GM23338 (cell line): ENCODE measurements around the gene SEL1L2. TPM values are rescaled to one million over a fixed set of nuclear protein-coding genes. Genes with fewer than 3 reads are reported as not detected.

ENCODE experiments used
- ATAC-seq: fragments of 200-7000 bp; cut with Tn5 transposase; 3 replicates; pipeline ENCODE4 v1.9.1; 2020
- DNase-seq: peaks from one replicate; pipeline ENCODE4 v3.0.0-alpha.2; 2015; ENCODE audit warnings: low spot score
- H2AFZ ChIP-seq: fragments of 200-600 bp; sonication (generic); 2 replicates; pipeline ENCODE4 v1.8.0; 2016; ENCODE audit warnings: antibody characterized with exemption, mild to moderate bottlenecking, moderate library complexity
- H3F3A ChIP-seq: fragments of 200-600 bp; sonication (generic); replicated peaks from 2 replicates; pipeline ENCODE4 v1.8.0; 2017; ENCODE audit warnings: antibody characterized with exemption, mixed run types, low read depth
- H3K27ac ChIP-seq: fragments of 200-600 bp; sonication (generic); 2 replicates; pipeline ENCODE4 v1.6.1; 2016; ENCODE audit warnings: low read depth
- H3K27me3 ChIP-seq: fragments of 200-600 bp; sonication (generic); 2 replicates; pipeline ENCODE4 v1.8.0; 2016; ENCODE audit warnings: mild to moderate bottlenecking, mixed run types, moderate library complexity; ENCODE audit not compliant: insufficient read depth
- H3K36me3 ChIP-seq: fragments of 200-600 bp; sonication (generic); 2 replicates; pipeline ENCODE4 v1.8.0; 2016; ENCODE audit warnings: mild to moderate bottlenecking; ENCODE audit not compliant: insufficient read depth
- H3K4me1 ChIP-seq: fragments of 200-600 bp; sonication (generic); 2 replicates; pipeline ENCODE4 v1.8.0; 2016; ENCODE audit warnings: mild to moderate bottlenecking, moderate library complexity; ENCODE audit not compliant: insufficient read depth
- H3K4me2 ChIP-seq: fragments of 200-600 bp; sonication (generic); 2 replicates; pipeline ENCODE4 v1.7.1; 2017; ENCODE audit warnings: mixed run types
- H3K4me3 ChIP-seq: fragments of 200-600 bp; sonication (generic); 2 replicates; pipeline ENCODE4 v1.6.1; 2016; ENCODE audit warnings: mixed run types
- H3K79me2 ChIP-seq: fragments of 200-600 bp; sonication (generic); replicated peaks from 2 replicates; pipeline ENCODE4 v1.8.0; 2017; ENCODE audit warnings: mild to moderate bottlenecking; ENCODE audit not compliant: insufficient read depth
- H3K9me2 ChIP-seq: fragments of 200-600 bp; sonication (generic); 2 replicates; pipeline ENCODE4 v1.8.0; 2017; ENCODE audit not compliant: insufficient read depth
- H4K20me1 ChIP-seq: fragments of 200-600 bp; sonication (generic); replicated peaks from 2 replicates; pipeline ENCODE4 v1.8.0; 2017; ENCODE audit warnings: mild to moderate bottlenecking; ENCODE audit not compliant: insufficient read depth
- H3K27ac Mint-ChIP-seq: 2 replicates; pipeline ENCODE4 v1.8.0; 2020; ENCODE audit warnings: inconsistent platforms, mild to moderate bottlenecking, moderate library complexity, mixed read lengths
- H3K27me3 Mint-ChIP-seq: 3 replicates; pipeline ENCODE4 v1.8.0; 2022; ENCODE audit warnings: low read depth, mild to moderate bottlenecking, moderate library complexity, mixed read lengths, inconsistent platforms; ENCODE audit not compliant: insufficient read depth, poor library complexity
- H3K36me3 Mint-ChIP-seq: 3 replicates; pipeline ENCODE4 v1.8.0; 2021; ENCODE audit warnings: low read depth, mild to moderate bottlenecking, inconsistent platforms, moderate library complexity, mixed read lengths
- H3K4me1 Mint-ChIP-seq: 3 replicates; pipeline ENCODE4 v1.8.0; 2020; ENCODE audit warnings: mild to moderate bottlenecking, inconsistent platforms, mixed read lengths
- H3K4me3 Mint-ChIP-seq: 3 replicates; pipeline ENCODE4 v1.8.0; 2021; ENCODE audit warnings: moderate library complexity, mild to moderate bottlenecking, inconsistent platforms, mixed read lengths
- H3K9me3 Mint-ChIP-seq: 3 replicates; pipeline ENCODE4 v1.8.0; 2020; ENCODE audit warnings: moderate library complexity, mild to moderate bottlenecking, inconsistent platforms, mixed read lengths
- CTCF ChIP-seq, 2 experiments: fragments of 200-600 bp in 1 of 2; sonication (generic) in 1 of 2; conservative IDR thresholded peaks; 2 replicates each; pipeline versions ENCODE4 v1.5.1 to v1.6.1; 2016 to 2017; ENCODE audit warnings: antibody characterized with exemption in 2 of 2, low read depth in 2 of 2, mild to moderate bottlenecking in 2 of 2, moderate library complexity in 1 of 2
- EZH2phosphoT487 ChIP-seq: fragments of 200-600 bp; sonication (generic); IDR thresholded peaks from one replicate; pipeline ENCODE4 v1.8.1; 2018; ENCODE audit warnings: antibody characterized with exemption; ENCODE audit not compliant: unreplicated experiment
- JUNB ChIP-seq: IDR thresholded peaks from one replicate; pipeline ENCODE4 v1.6.1; 2016; ENCODE audit warnings: antibody characterized with exemption; ENCODE audit not compliant: unreplicated experiment
- POLR2AphosphoS5 ChIP-seq: IDR thresholded peaks from 2 replicates; pipeline ENCODE4 v1.6.1; 2016; ENCODE audit warnings: antibody characterized with exemption, low read depth
- ZNF114 ChIP-seq: fragments of 250-450 bp; sonication (Bioruptor Pico); IDR thresholded peaks from 2 replicates; pipeline ENCODE4 v1.5.0; 2020; ENCODE audit warnings: mild to moderate bottlenecking, moderate library complexity
- ZNF331 ChIP-seq: fragments of 250-450 bp; sonication (Bioruptor Pico); IDR thresholded peaks from 2 replicates; pipeline ENCODE4 v1.5.0; 2020; ENCODE audit warnings: low read depth, mild to moderate bottlenecking, moderate library complexity
- polyA plus RNA-seq: library from polyadenylated mRNA; unstranded; fragments of >200 nt; fragmentation: Nextera tagmentation; extraction: Ambion mirVana; gene quantifications from 2 replicates; pipeline ENCODE4 v1.2.1, GENCODE V29; 2016
- total RNA-seq: library from RNA; depleted of rRNA; stranded (reverse); fragments of >200 nt; shearing (Covaris generic); gene quantifications from 2 replicates; pipeline ENCODE4 v1.2.3, GENCODE V29; 2014
- TF ChIP-seq, protein P1 (sequence below): IDR thresholded peaks from one replicate; pipeline ENCODE4 v1.6.1; 2018; ENCODE audit warnings: antibody characterized with exemption; ENCODE audit not compliant: unreplicated experiment

SEL1L2 gene
- total and polyA plus RNA-seq, 2 experiments from 2014 or later: not detected

DNA sequence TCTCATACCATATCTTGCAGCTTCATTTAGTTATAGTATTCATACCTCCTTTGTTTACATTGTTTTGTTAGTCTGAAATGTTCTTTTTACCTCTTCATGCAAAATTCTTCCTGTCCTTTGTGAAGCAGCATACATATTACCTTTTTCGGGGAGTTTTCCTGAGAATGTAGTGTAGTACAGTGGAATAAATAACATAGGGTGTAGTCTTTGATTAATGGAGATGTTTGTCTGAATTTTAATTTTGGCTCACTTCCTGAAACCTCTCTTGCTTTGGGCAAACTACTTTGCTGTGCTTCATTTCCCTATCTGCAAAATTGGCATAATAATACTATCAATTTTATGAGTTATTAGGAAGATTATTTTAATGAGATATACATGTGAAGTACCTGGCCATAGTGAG lies 10.5 kb upstream of the SEL1L2 start:
- Mint-ChIP-seq H3K27ac (peak overlapping the region; percentile 58; the same call in 1 of the 2 replicates), H3K9me3 (no peaks in the 10 kb centered on the region), H3K27me3 (peaks cover 6% of the 10 kb centered on the region), H3K4me3 (no peak overlapping the region), H3K36me3 (no peaks in the 10 kb centered on the region), H3K4me1 (peaks cover 8% of the 10 kb centered on the region)
- Histone ChIP-seq H3K79me2 (no peaks in the 10 kb centered on the region), H3K4me1 (peaks cover 11% of the 10 kb centered on the region), H3K4me3 (no peak overlapping the region), H3F3A (no peaks in the 10 kb centered on the region), H2AFZ (no peak overlapping the region), H3K27ac (no peak overlapping the region), H3K27me3 (peaks cover 14% of the 10 kb centered on the region), H3K9me2 (no peaks in the 10 kb centered on the region), H3K36me3 (no peaks in the 10 kb centered on the region), H3K4me2 (no peak overlapping the region), H4K20me1 (0 out of 2 replicates have a peak, but pooled peaks cover 6% of the 10 kb centered on the region)
- DNase-seq: no peak
- no peak for TF ChIP-seq ZNF331 (CRISPR knock-in tag)
- ATAC-seq: no peak

GRCh38 chr20:13996265-13996664 lies 5.9 kb upstream of the SEL1L2 start:
- 0 out of 2 replicates have a peak, but pooled peaks cover 6% of the 10 kb centered on the region for H4K20me1 ChIP-seq
- no peak for TF ChIP-seq JUNB
- TF ChIP-seq POLR2AphosphoS5: no peak
- TF ChIP-seq CTCF (conservative IDR thresholded peaks at IDR 0.05; ENCODE audit: low read depth in 2 of 2): no peak
- no peak for TF ChIP-seq EZH2phosphoT487
- TF ChIP-seq ZNF114: no peak
- TF ChIP-seq, protein P1, sequence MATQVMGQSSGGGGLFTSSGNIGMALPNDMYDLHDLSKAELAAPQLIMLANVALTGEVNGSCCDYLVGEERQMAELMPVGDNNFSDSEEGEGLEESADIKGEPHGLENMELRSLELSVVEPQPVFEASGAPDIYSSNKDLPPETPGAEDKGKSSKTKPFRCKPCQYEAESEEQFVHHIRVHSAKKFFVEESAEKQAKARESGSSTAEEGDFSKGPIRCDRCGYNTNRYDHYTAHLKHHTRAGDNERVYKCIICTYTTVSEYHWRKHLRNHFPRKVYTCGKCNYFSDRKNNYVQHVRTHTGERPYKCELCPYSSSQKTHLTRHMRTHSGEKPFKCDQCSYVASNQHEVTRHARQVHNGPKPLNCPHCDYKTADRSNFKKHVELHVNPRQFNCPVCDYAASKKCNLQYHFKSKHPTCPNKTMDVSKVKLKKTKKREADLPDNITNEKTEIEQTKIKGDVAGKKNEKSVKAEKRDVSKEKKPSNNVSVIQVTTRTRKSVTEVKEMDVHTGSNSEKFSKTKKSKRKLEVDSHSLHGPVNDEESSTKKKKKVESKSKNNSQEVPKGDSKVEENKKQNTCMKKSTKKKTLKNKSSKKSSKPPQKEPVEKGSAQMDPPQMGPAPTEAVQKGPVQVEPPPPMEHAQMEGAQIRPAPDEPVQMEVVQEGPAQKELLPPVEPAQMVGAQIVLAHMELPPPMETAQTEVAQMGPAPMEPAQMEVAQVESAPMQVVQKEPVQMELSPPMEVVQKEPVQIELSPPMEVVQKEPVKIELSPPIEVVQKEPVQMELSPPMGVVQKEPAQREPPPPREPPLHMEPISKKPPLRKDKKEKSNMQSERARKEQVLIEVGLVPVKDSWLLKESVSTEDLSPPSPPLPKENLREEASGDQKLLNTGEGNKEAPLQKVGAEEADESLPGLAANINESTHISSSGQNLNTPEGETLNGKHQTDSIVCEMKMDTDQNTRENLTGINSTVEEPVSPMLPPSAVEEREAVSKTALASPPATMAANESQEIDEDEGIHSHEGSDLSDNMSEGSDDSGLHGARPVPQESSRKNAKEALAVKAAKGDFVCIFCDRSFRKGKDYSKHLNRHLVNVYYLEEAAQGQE: no peak
- no peak for TF ChIP-seq ZNF331 (CRISPR knock-in tag)
- H3K4me3 ChIP-seq: peak overlapping the region; percentile 78
- no peak overlapping the region for H3K27ac ChIP-seq
- H3K36me3 ChIP-seq: no peaks in the 10 kb centered on the region
- H3K27me3 Mint-ChIP-seq: peaks cover 6% of the 10 kb centered on the region
- H3F3A ChIP-seq: no peaks in the 10 kb centered on the region
- H3K27me3 ChIP-seq: peaks cover 14% of the 10 kb centered on the region
- H3K79me2 ChIP-seq: no peaks in the 10 kb centered on the region
- H3K9me2 ChIP-seq: no peaks in the 10 kb centered on the region
- H3K4me1 Mint-ChIP-seq: peaks cover 11% of the 10 kb centered on the region
- peaks cover 11% of the 10 kb centered on the region for H3K4me1 ChIP-seq
- no peak overlapping the region for H3K27ac Mint-ChIP-seq
- H2AFZ ChIP-seq: peak overlapping the region; percentile 95
- H3K4me2 ChIP-seq: peak overlapping the region; percentile 94
- no peaks in the 10 kb centered on the region for H3K36me3 Mint-ChIP-seq
- peak overlapping the region; percentile 96 for H3K4me3 Mint-ChIP-seq
- H3K9me3 Mint-ChIP-seq: no peaks in the 10 kb centered on the region; the same call in 2 of the 3 replicates
- ATAC-seq: peak; percentile 1; the same call in 2 of the 3 replicates
- DNase-seq: peak; percentile 17
